NCI-H1105 treated with DMSO at 0.1 percent for 48 hours (cell line): Measurements from ENCODE around the gene EPB41L2.
A peak's percentile ranks its signal among the peaks of the same experiment; 100 is the strongest.

Experiments
- DNase-seq: peaks from one replicate; lab custom pipeline; 2025; lab: John Stamatoyannopoulos, UW

Gene EPB41L2

GRCh38 chr6:130978180-130978579 is 84.9 kb downstream of the EPB41L2 start:
- no peak for DNase-seq

GRCh38 chr6:130975325-130975724 is 87.7 kb downstream of the EPB41L2 start:
- DNase-seq = no peak

GRCh38 chr6:130973521-130974277 is 89.3 kb downstream of the EPB41L2 start:
- no peak for DNase-seq

- no peak for DNase-seq
These were observed 91.5 kb downstream of the EPB41L2 start for GRCh38 chr6:130971504-130971903.

GRCh38 chr6:130970839-130971410 is 92.1 kb downstream of the EPB41L2 start:
- DNase-seq = no peak

- no peak for DNase-seq
These were observed 93.1 kb downstream of the EPB41L2 start for GRCh38 chr6:130969791-130970491.

GRCh38 chr6:130969166-130969565 is 93.9 kb downstream of the EPB41L2 start:
- no peak for DNase-seq

- DNase-seq = no peak
These were observed 94.6 kb downstream of the EPB41L2 start for GRCh38 chr6:130968476-130968875.

- DNase-seq = no peak
These were observed 95.3 kb downstream of the EPB41L2 start for GRCh38 chr6:130967502-130968445.

GRCh38 chr6:130966344-130966980 is 96.6 kb downstream of the EPB41L2 start:
- DNase-seq = no peak

GRCh38 chr6:130965656-130966055 is 97.4 kb downstream of the EPB41L2 start:
- DNase-seq = no peak

- DNase-seq = no peak
These were observed 98.0 kb downstream of the EPB41L2 start for GRCh38 chr6:130964808-130965604.

- DNase-seq = no peak
These were observed 98.8 kb downstream of the EPB41L2 start for GRCh38 chr6:130964289-130964688.

- DNase-seq = no peak
These were observed 100.1 kb downstream of the EPB41L2 start for GRCh38 chr6:130962966-130963365.

- no peak for DNase-seq
These were observed 101.9 kb downstream of the EPB41L2 start for GRCh38 chr6:130961148-130961547.

GRCh38 chr6:130959951-130960350 is 103.1 kb downstream of the EPB41L2 start:
- DNase-seq = no peak

GRCh38 chr6:130958468-130958867 is 104.6 kb downstream of the EPB41L2 start:
- no peak for DNase-seq

- DNase-seq = peak; percentile 92
These were observed 107.3 kb downstream of the EPB41L2 start for GRCh38 chr6:130955755-130956154.

- DNase-seq = no peak
These were observed 113.5 kb downstream of the EPB41L2 start for GRCh38 chr6:130949553-130949952.

GRCh38 chr6:130947464-130947863 is 115.6 kb downstream of the EPB41L2 start:
- no peak for DNase-seq

- DNase-seq = no peak
These were observed 117.0 kb downstream of the EPB41L2 start for GRCh38 chr6:130946076-130946475.
